HUES48 (cell line): Measurements from ENCODE around the gene DRICH1.
A peak's percentile ranks its signal among the peaks of the same experiment; 100 is the strongest.
"Not testable (repeated sequence)": the region's sequence is repeated elsewhere in the genome, so short reads cannot be mapped to it uniquely, and the experiment has no call there.

Source experiments
- H3K27ac ChIP-seq: one replicate; pipeline ENCODE4 v1.7.0; 2013; ENCODE audit warnings: low read depth, low read length, inconsistent platforms
- H3K27me3 ChIP-seq: 2 replicates; pipeline ENCODE4 v1.6.1; 2013; ENCODE audit warnings: mild to moderate bottlenecking, low read length; ENCODE audit not compliant: control insufficient read depth, insufficient read depth
- H3K36me3 ChIP-seq: 2 replicates; pipeline ENCODE4 v1.6.1; 2013; ENCODE audit warnings: low read length; ENCODE audit not compliant: control insufficient read depth, insufficient read depth
- H3K4me1 ChIP-seq: 2 replicates; pipeline ENCODE4 v1.6.1; 2013; ENCODE audit warnings: mild to moderate bottlenecking, low read length; ENCODE audit not compliant: control insufficient read depth, insufficient read depth
- H3K4me3 ChIP-seq: 2 replicates; pipeline ENCODE4 v1.5.1; 2013; ENCODE audit warnings: mild to moderate bottlenecking, low read depth, low read length
- H3K9ac ChIP-seq: 2 replicates; pipeline ENCODE4 v1.6.1; 2013; ENCODE audit warnings: mild to moderate bottlenecking, low read depth, low read length, moderate library complexity
- H3K9me3 ChIP-seq: 2 replicates; pipeline ENCODE4 v1.6.1; 2013; ENCODE audit warnings: low read length; ENCODE audit not compliant: control insufficient read depth, insufficient read depth

DRICH1 gene

GRCh38 chr22:23565305-23565914 lies 66.7 kb downstream of the DRICH1 start:
- peaks cover 4% of the 10 kb centered on the region; the same call in 1 of the 2 replicates for H3K4me1 ChIP-seq
- H3K27me3 ChIP-seq: peaks cover 34% of the 10 kb centered on the region
- no peaks in the 10 kb centered on the region for H3K36me3 ChIP-seq
- peak overlapping the region; percentile 72 for H3K4me3 ChIP-seq
- H3K9me3 ChIP-seq: no peaks in the 10 kb centered on the region
- H3K27ac ChIP-seq: no peak overlapping the region
- H3K9ac ChIP-seq: no peak overlapping the region

GRCh38 chr22:23564276-23564675 lies 67.8 kb downstream of the DRICH1 start:
- peaks cover 4% of the 10 kb centered on the region; the same call in 1 of the 2 replicates for H3K4me1 ChIP-seq
- H3K9me3 ChIP-seq: no peaks in the 10 kb centered on the region
- no peak overlapping the region for H3K27ac ChIP-seq
- H3K4me3 ChIP-seq: no peak overlapping the region
- peaks cover 34% of the 10 kb centered on the region for H3K27me3 ChIP-seq
- H3K36me3 ChIP-seq: no peaks in the 10 kb centered on the region
- no peak overlapping the region for H3K9ac ChIP-seq

- Histone ChIP-seq H3K27me3 (peaks cover 30% of the 10 kb centered on the region), H3K36me3 (no peaks in the 10 kb centered on the region), H3K9me3 (no peaks in the 10 kb centered on the region), H3K4me3 (no peak overlapping the region), H3K9ac (no peak overlapping the region), H3K27ac (no peak overlapping the region), H3K4me1 (peaks cover 4% of the 10 kb centered on the region; the same call in 1 of the 2 replicates)
Measured at GRCh38 chr22:23563111-23563510, 69.0 kb downstream of the DRICH1 start.

GRCh38 chr22:23562186-23562585 lies 69.9 kb downstream of the DRICH1 start:
- no peak overlapping the region for H3K27ac ChIP-seq
- no peak overlapping the region for H3K9ac ChIP-seq
- no peaks in the 10 kb centered on the region for H3K36me3 ChIP-seq
- H3K4me1 ChIP-seq: peaks cover 4% of the 10 kb centered on the region; the same call in 1 of the 2 replicates
- no peak overlapping the region for H3K4me3 ChIP-seq
- no peaks in the 10 kb centered on the region for H3K9me3 ChIP-seq
- peaks cover 22% of the 10 kb centered on the region for H3K27me3 ChIP-seq

GRCh38 chr22:23561025-23561510 lies 71.1 kb downstream of the DRICH1 start:
- not testable (repeated sequence) for H3K27ac ChIP-seq, H3K9ac ChIP-seq, H3K4me3 ChIP-seq, H3K36me3 ChIP-seq, H3K4me1 ChIP-seq, H3K9me3 ChIP-seq
- H3K27me3 ChIP-seq: peaks cover 15% of the 10 kb centered on the region

GRCh38 chr22:23560215-23560614 lies 71.9 kb downstream of the DRICH1 start:
- H3K4me1 ChIP-seq, H3K9me3 ChIP-seq, H3K27ac ChIP-seq, H3K9ac ChIP-seq, H3K27me3 ChIP-seq, H3K36me3 ChIP-seq, H3K4me3 ChIP-seq: not testable (repeated sequence)
